Measurements from ENCODE around the gene GRID1. TPM values are rescaled to one million over a fixed set of nuclear protein-coding genes. Genes with fewer than 3 reads are reported as not detected.

GRID1 gene
- total and polyA plus RNA-seq, 8 donors, result 0.31 to 8.5 (median 1.0) TPM; not detected in 1

DNA sequence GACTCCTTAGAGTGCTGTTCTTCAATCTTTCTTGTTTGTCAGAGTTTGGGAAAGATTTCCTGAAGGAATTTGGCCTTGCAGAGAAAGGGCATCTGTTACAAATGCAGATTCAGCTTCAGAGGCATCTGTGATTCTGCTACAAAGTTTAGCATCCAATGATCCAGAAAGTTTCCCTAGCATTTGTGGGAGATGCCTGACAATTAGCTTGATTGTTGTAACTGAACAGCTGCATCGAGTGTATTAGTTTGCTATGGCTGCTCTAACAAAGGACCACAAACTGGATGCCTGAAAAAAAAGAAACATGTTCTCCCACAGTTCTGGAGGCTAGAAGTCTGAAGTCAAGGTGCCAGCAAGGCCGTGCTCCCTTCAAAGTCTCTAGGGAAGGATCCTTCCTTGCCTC lies 365.1 kb downstream of the GRID1 start:
- intact Hi-C loops (cut with DNase I; ENCODE audit: low total_unique reads), result no loop called here
- no peak for DNase-seq
- Histone ChIP-seq H3K4me1 (no peaks in the 10 kb centered on the region), H3K27ac (no peak overlapping the region), H3K4me3 (no peak overlapping the region), H3K27me3 (peaks cover 0 to 4% (median 3%) of the 10 kb centered on the region in 3 donors), H3K9me3 (no peaks in the 10 kb centered on the region), H3K36me3 (no peaks in the 10 kb centered on the region)
- TF ChIP-seq POLR2A (IDR thresholded peaks at IDR 0.05), result no peak
- no peak for TF ChIP-seq POLR2AphosphoS5 (IDR thresholded peaks at IDR 0.05)
- TF ChIP-seq, protein P1, sequence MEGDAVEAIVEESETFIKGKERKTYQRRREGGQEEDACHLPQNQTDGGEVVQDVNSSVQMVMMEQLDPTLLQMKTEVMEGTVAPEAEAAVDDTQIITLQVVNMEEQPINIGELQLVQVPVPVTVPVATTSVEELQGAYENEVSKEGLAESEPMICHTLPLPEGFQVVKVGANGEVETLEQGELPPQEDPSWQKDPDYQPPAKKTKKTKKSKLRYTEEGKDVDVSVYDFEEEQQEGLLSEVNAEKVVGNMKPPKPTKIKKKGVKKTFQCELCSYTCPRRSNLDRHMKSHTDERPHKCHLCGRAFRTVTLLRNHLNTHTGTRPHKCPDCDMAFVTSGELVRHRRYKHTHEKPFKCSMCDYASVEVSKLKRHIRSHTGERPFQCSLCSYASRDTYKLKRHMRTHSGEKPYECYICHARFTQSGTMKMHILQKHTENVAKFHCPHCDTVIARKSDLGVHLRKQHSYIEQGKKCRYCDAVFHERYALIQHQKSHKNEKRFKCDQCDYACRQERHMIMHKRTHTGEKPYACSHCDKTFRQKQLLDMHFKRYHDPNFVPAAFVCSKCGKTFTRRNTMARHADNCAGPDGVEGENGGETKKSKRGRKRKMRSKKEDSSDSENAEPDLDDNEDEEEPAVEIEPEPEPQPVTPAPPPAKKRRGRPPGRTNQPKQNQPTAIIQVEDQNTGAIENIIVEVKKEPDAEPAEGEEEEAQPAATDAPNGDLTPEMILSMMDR (IDR thresholded peaks at IDR 0.05), result no peak
- 61 to 85% (median 83%) methylated on average over 2 of the region's 2 CpGs for WGBS, 5 donors

- H3K27ac ChIP-seq, result no peak overlapping the region
- 87 to 97% (median 93%) methylated on average over 3 of the region's 3 CpGs for WGBS, 5 donors
- H3K4me1 ChIP-seq, result no peaks in the 10 kb centered on the region
- no peak overlapping the region for H3K4me3 ChIP-seq
- H3K9me3 ChIP-seq, result no peaks in the 10 kb centered on the region
- H3K27me3 ChIP-seq, result peaks cover 0 to 3% (median 0%) of the 10 kb centered on the region in 3 donors
- DNase-seq, result no peak
- intact Hi-C loops (cut with DNase I; ENCODE audit: low total_unique reads), result no loop called here
- TF ChIP-seq EP300 (IDR thresholded peaks at IDR 0.05), result no peak
- no peaks in the 10 kb centered on the region for H3K36me3 ChIP-seq
Measured at GRCh38 chr10:85997544-85997943, 369.1 kb downstream of the GRID1 start.

DNA sequence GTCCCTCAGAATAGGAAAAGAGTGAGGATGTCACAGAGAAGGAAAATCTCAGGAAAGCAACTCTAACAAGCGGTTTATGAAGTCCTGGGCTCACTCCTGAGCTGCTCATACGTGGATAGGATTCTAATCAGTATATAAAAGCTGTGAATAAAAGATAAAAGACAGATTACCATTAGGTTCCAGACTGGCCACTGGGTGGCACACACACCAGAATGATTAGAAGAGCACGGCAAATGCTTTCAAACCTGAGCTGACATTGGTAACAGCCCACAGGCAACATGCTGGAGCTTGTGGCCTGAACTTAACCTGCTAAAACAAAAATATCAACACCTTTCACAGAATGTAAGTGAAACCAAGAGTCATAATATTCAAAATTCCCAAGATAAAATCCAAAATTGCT lies 370.8 kb downstream of the GRID1 start:
- WGBS, 5 donors, result 15 to 33% (median 31%) methylated on average over 3 of the region's 3 CpGs
- Histone ChIP-seq H3K27ac (no peak overlapping the region), H3K36me3 (no peaks in the 10 kb centered on the region), H3K4me1 (no peaks in the 10 kb centered on the region), H3K4me3 (no peak overlapping the region), H3K27me3 (peaks cover 0 to 4% (median 0%) of the 10 kb centered on the region in 3 donors), H3K9me3 (no peaks in the 10 kb centered on the region)
- TF ChIP-seq EP300 (IDR thresholded peaks at IDR 0.05), result no peak
- TF ChIP-seq, protein P1 (IDR thresholded peaks at IDR 0.05), result peak in 1 of 7 experiments; percentile 31
- TF ChIP-seq POLR2AphosphoS5 (IDR thresholded peaks at IDR 0.05), result no peak
- no peak for TF ChIP-seq POLR2A (IDR thresholded peaks at IDR 0.05)
- intact Hi-C loops (cut with DNase I; ENCODE audit: low total_unique reads), result no loop called here
- DNase-seq, result peak; percentile 32 to 46

DNA sequence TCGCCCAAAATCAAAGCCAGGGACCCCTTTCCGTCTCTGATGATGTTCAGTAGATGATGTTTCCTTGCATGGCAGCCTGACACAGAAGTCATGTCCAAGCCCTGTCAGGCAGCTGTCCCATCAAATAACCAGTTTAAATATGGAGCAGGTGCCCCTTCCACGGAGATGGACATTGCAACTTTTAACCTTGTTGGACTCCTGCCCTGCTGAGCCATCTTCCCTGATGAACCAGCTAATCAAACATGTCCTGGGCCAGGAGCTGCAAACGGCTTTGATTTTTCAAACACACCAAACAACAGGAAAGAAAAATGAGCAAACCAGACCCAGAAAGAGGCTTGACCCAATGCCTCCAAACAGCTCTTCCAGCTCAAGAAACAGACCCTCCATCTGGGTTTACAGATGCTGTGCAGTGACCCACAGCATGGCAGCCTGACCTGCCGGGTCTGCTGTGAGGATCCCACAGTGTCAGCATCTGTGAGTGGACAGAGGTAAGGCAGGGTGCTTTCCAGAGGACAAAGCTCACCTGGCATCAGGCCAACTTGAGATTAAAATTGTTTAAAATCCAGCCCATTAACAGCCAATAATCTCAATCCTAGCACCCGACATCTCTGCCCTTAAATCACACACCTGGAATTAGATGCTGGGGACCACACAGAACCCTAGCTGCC lies 372.6 kb downstream of the GRID1 start:
- TF ChIP-seq EP300 (IDR thresholded peaks at IDR 0.05) (no peak), POLR2A (IDR thresholded peaks at IDR 0.05) (no peak), POLR2AphosphoS5 (IDR thresholded peaks at IDR 0.05) (no peak)
- TF ChIP-seq, protein P1 (IDR thresholded peaks at IDR 0.05), result no peak
- H3K9me3 ChIP-seq, result no peaks in the 10 kb centered on the region
- H3K27ac ChIP-seq, result no peak overlapping the region
- no peaks in the 10 kb centered on the region for H3K4me1 ChIP-seq
- intact Hi-C loops (cut with DNase I; ENCODE audit: low total_unique reads), result no loop called here
- WGBS, 5 donors, result 39 to 58% (median 44%) methylated on average over 6 of the region's 6 CpGs
- peaks cover 0 to 4% (median 0%) of the 10 kb centered on the region in 3 donors for H3K27me3 ChIP-seq
- no peak overlapping the region for H3K4me3 ChIP-seq
- no peak for DNase-seq
- no peaks in the 10 kb centered on the region for H3K36me3 ChIP-seq

DNA sequence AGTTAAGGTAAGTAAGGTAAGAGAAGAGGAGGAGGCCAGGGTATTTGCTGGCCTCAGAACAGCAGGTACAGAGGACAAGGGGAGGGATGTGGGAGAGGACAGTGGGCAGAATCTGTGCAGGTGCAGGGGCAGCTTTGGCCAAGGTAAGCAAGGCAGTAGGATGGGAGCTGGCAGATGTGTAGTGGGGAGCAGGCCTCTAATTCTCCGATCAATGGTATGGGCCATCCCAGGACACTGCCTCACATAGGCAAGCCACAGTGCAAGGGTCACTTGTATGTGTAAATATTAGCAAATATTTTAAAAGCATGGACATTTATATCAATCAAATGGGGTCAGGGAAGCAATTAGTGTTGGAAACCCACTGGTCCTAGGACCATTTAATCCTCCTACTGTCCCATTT lies 373.5 kb downstream of the GRID1 start:
- intact Hi-C loops (cut with DNase I; ENCODE audit: low total_unique reads), result no loop called here
- Histone ChIP-seq H3K36me3 (no peaks in the 10 kb centered on the region), H3K4me1 (no peaks in the 10 kb centered on the region), H3K9me3 (no peaks in the 10 kb centered on the region), H3K27me3 (peaks cover 0 to 4% (median 0%) of the 10 kb centered on the region in 3 donors), H3K4me3 (no peak overlapping the region), H3K27ac (no peak overlapping the region)
- no peak for DNase-seq
- TF ChIP-seq EP300 (IDR thresholded peaks at IDR 0.05) (no peak), POLR2AphosphoS5 (IDR thresholded peaks at IDR 0.05) (no peak), POLR2A (IDR thresholded peaks at IDR 0.05) (no peak)
- TF ChIP-seq, protein P1 (IDR thresholded peaks at IDR 0.05), result no peak
- 69 to 95% (median 71%) methylated on average over 1 of the region's 1 CpG for WGBS, 5 donors
